Liver (tissue), 4 donors: ENCODE measurements around the gene TTC36. TPM values are rescaled to one million over a fixed set of nuclear protein-coding genes. Genes with fewer than 3 reads are reported as not detected.

ENCODE experiments used
- polyA plus RNA-seq, 2 donors: library from polyadenylated mRNA; stranded (reverse) in 1 of 2; unstranded in 1 of 2; fragments of 200-250 nt in 1 of 2; fragments of >200 nt in 1 of 2; fragmentation: Nextera tagmentation in 1 of 2; extraction: Ambion mirVana in 1 of 2; gene quantifications; one replicate each; pipeline versions ENCODE4 v1.2.1 to v1.2.3, GENCODE V29; 2013 to 2015
- total RNA-seq, 2 donors: library from RNA; depleted of rRNA; stranded (reverse); fragments of >200 nt; gene quantifications; one replicate each; pipeline ENCODE4 v1.2.3, GENCODE V29; 2014
- donor health status: healthy.
- donor health status: healthy.
- donor health status: healthy.

Gene TTC36
- total and polyA plus RNA-seq, 4 donors = 2.0 to 66.1 (median 34.8) TPM

Other genes with a start within 250 kb of the TTC36 start
- gene CD3E, start 222.7 kb upstream of the TTC36 start, total RNA-seq = 1 to 10 TPM in 1 of 2 donors, under 1 TPM in 1; 0.33 to 2.3 TPM
- gene CD3E, start 222.7 kb upstream of the TTC36 start, polyA plus RNA-seq = 1 to 10 TPM; 1.4 to 2.1 TPM
- 1 to 10 TPM; 1.2 to 1.6 TPM for gene CD3D, start 184.8 kb upstream of the TTC36 start, total RNA-seq
- 1 to 10 TPM; 1.1 TPM for gene CD3D, start 184.8 kb upstream of the TTC36 start, polyA plus RNA-seq
- under 1 TPM; 0.19 to 0.84 TPM for gene CD3G, start 183.1 kb upstream of the TTC36 start, total RNA-seq
- gene CD3G, start 183.1 kb upstream of the TTC36 start, polyA plus RNA-seq = under 1 TPM; 0.28 to 0.39 TPM
- gene UBE4A, start 167.9 kb upstream of the TTC36 start, total RNA-seq = 10 to 100 TPM; 24.7 to 41.3 TPM
- gene UBE4A, start 167.9 kb upstream of the TTC36 start, polyA plus RNA-seq = 10 to 100 TPM; 11.7 to 13.5 TPM
- gene ATP5MG, start 125.9 kb upstream of the TTC36 start, total RNA-seq = 10 to 100 TPM; 25.5 to 65.1 TPM
- gene ATP5MG, start 125.9 kb upstream of the TTC36 start, polyA plus RNA-seq = 100 to 1,000 TPM; 110 to 542 TPM
- gene KMT2A, start 91.0 kb upstream of the TTC36 start, total RNA-seq = 10 to 100 TPM; 19.2 to 27.9 TPM
- 1 to 10 TPM; 4.3 to 6.5 TPM for gene KMT2A, start 91.0 kb upstream of the TTC36 start, polyA plus RNA-seq
- 10 to 100 TPM in 1 of 2 donors, 1 to 10 TPM in 1; 7.6 to 19.9 TPM for gene TMEM25, start 3.7 kb downstream of the TTC36 start, total RNA-seq
- gene TMEM25, start 3.7 kb downstream of the TTC36 start, polyA plus RNA-seq = 1 to 10 TPM; 5.5 to 6.7 TPM
- 1 to 10 TPM; 3.9 to 6.4 TPM for gene IFT46, start 38.5 kb downstream of the TTC36 start, total RNA-seq
- gene IFT46, start 38.5 kb downstream of the TTC36 start, polyA plus RNA-seq = 1 to 10 TPM; 3.9 to 4.6 TPM
- gene ARCN1, start 44.9 kb downstream of the TTC36 start, total RNA-seq = 10 to 100 TPM; 40.1 to 95.4 TPM
- 10 to 100 TPM; 36.7 to 63.5 TPM for gene ARCN1, start 44.9 kb downstream of the TTC36 start, polyA plus RNA-seq
- 10 to 100 TPM in 1 of 2 donors, 1 to 10 TPM in 1; 6.8 to 15.4 TPM for gene PHLDB1, start 80.1 kb downstream of the TTC36 start, total RNA-seq
- 1 to 10 TPM; 4.8 to 5.3 TPM for gene PHLDB1, start 80.1 kb downstream of the TTC36 start, polyA plus RNA-seq
- under 1 TPM in 1 of 2 donors, not detected in 1; 0.50 TPM for gene TREH, start 152.2 kb downstream of the TTC36 start, total RNA-seq
- 1 to 10 TPM in 1 of 2 donors, under 1 TPM in 1; 0.84 to 1.2 TPM for gene TREH, start 152.2 kb downstream of the TTC36 start, polyA plus RNA-seq